ENCODE data around the gene NRTN.

GRCh38 chr19:5821521-5822180, 16.8 kb downstream of the NRTN start:
- no peak for TF ChIP-seq CTCF (IDR thresholded peaks at IDR 0.05)
- no peak for TF ChIP-seq EZH2 (IDR thresholded peaks at IDR 0.05; ENCODE audit: borderline replicate concordance, insufficient read depth, low read depth, low read length, poor library complexity, severe bottlenecking)

Measured in B cell (primary cell).